Astrocyte of the cerebellum (primary cell): Measurements from ENCODE around the gene RBP3.

ENCODE experiments used
- DNase-seq: peaks from one replicate; pipeline ENCODE4 v3.0.0-alpha.2; 2011; ENCODE audit warnings: low read depth
- H3K4me3 ChIP-seq: 2 replicates; pipeline ENCODE4 v1.5.1; 2011; ENCODE audit warnings: mild to moderate bottlenecking, low read depth, low read length, moderate library complexity
- in situ Hi-C: cut with HindIII; loops from 2 replicates; pipeline ENCODE4 v1.10.0; 2017; ENCODE audit warnings: low sequenced_read_pairs
- TF ChIP-seq, protein P1 (sequence below): IDR thresholded peaks from 2 replicates; pipeline ENCODE4 v1.5.1; 2012; ENCODE audit warnings: low read length, low read depth, moderate library complexity, mild to moderate bottlenecking; ENCODE audit errors: missing control alignments

RBP3 gene

GRCh38 chr10:47364911-47365310, 16.7 kb downstream of the RBP3 start:
- in situ Hi-C loops, result no loop called here
- TF ChIP-seq, protein P1, sequence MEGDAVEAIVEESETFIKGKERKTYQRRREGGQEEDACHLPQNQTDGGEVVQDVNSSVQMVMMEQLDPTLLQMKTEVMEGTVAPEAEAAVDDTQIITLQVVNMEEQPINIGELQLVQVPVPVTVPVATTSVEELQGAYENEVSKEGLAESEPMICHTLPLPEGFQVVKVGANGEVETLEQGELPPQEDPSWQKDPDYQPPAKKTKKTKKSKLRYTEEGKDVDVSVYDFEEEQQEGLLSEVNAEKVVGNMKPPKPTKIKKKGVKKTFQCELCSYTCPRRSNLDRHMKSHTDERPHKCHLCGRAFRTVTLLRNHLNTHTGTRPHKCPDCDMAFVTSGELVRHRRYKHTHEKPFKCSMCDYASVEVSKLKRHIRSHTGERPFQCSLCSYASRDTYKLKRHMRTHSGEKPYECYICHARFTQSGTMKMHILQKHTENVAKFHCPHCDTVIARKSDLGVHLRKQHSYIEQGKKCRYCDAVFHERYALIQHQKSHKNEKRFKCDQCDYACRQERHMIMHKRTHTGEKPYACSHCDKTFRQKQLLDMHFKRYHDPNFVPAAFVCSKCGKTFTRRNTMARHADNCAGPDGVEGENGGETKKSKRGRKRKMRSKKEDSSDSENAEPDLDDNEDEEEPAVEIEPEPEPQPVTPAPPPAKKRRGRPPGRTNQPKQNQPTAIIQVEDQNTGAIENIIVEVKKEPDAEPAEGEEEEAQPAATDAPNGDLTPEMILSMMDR, result no peak
- no peak overlapping the region for H3K4me3 ChIP-seq
- no peak for DNase-seq

DNA sequence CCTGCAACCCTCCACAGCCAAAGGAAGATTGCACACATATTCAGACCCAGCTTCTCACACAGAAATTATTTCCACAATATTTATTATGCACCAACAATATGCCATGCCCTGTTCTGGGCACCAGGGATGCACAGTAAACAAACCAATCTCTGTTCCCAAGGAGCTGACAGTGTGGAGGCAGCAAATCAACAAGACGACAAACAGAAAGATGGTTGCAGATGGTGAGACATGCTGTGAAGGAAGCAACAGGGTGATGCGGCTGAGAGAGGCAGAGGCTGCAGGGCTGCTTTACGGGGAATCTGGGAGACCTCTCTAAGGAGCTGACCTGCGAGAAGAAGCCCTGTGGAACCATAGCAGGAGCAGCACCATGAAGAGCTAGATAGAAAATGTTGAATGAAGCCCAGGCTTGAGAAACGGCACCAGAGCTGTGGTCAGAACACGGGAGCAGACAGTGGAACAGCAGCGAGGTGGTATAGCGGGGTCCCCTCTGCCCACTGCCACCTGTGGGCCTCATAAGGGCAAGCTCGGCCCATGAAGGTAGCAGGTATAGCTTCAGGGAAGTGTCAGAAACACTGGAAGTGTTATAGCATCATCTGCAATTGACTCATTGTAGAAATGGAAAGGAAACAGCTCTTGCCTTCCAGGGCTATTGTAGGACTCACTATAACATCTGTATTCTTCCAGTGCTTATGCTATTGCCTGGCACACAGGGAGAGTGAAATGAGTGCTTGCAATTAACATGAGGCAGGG, 17.4 kb downstream of the RBP3 start:
- H3K4me3 ChIP-seq, result no peak overlapping the region
- TF ChIP-seq, protein P1, result no peak
- in situ Hi-C loops, result no loop called here
- DNase-seq, result no peak

DNA sequence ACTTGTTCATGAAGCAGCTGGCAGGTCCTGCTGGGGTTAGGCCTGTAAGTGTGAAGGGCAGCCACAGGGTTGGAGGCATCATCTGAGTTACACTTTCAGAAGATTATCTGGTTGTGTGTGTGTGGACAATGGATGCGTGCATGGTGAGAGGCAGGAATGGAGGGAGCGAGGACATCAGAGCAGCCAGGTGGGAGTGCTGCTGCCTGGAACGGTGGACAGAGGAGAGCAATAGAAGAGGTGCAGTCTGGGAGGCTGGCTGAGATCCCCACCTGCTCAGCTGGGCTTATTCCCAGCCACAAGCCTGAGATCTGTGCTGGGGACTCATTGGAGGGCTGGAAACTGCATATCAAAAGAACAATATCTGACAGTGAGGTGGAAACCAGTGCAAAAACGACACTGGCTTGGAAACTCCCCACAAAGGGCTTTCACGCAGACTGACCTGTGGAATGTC, 18.0 kb downstream of the RBP3 start:
- TF ChIP-seq, protein P1, result no peak
- in situ Hi-C loops, result no loop called here
- H3K4me3 ChIP-seq, result no peak overlapping the region
- no peak for DNase-seq

DNA sequence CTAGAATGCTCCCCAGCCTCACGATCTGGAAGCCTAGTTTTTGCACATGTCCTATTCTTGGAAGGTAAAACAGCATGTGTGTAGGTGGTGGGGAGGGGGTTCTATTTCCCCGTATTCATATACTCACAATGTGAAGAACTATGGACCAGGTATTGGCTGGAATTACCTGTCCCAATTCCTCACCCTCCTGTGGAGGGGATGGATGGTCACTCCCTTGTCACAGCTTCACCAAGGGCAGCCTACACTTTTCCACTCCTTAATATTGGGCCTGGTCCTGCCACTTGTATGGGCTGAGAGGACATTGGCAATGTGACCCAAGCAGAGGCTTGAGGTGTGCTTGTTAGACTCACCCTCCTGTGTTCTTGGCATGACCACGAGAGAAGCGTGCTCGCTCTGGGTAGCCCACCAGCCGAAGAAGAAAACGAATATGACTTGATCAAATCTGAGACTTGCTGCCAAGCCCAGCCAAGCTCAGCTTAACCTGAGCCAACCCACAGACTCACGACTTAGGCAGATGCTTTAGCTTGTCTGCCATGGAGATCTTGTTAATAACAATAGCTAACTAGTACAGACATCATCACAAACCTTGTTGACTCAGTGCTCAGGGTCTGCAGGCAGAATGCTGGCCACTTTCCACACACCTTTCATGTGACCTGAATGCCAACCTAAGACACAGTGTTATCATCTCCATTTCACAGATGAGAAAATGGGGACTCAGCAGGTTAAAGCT, 18.7 kb downstream of the RBP3 start:
- no peak for DNase-seq
- no peak overlapping the region for H3K4me3 ChIP-seq
- in situ Hi-C loops, result no loop called here
- TF ChIP-seq, protein P1, result no peak

DNA sequence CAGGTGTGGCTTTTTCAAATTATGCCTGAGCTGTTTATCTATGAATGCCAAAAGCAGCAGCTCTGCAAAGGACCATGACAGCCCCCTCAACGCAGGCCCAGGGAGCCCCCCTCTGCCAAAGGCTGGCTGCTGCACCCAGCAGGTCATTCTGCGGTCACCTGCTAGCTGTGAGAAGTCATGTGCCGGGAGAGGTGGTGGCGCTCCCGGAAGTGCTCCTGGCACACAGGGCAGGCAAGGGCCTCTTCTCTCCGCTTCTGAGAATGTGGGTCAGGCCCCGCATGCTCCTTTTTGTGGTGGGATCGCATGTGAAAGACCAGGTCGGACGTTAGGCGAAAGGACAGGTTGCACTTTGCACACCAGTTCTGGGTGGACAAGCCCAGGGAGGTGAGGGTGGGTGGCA, 19.5 kb downstream of the RBP3 start:
- TF ChIP-seq, protein P1, result no peak
- no peak overlapping the region for H3K4me3 ChIP-seq
- DNase-seq, result no peak
- in situ Hi-C loops, result no loop called here

DNA sequence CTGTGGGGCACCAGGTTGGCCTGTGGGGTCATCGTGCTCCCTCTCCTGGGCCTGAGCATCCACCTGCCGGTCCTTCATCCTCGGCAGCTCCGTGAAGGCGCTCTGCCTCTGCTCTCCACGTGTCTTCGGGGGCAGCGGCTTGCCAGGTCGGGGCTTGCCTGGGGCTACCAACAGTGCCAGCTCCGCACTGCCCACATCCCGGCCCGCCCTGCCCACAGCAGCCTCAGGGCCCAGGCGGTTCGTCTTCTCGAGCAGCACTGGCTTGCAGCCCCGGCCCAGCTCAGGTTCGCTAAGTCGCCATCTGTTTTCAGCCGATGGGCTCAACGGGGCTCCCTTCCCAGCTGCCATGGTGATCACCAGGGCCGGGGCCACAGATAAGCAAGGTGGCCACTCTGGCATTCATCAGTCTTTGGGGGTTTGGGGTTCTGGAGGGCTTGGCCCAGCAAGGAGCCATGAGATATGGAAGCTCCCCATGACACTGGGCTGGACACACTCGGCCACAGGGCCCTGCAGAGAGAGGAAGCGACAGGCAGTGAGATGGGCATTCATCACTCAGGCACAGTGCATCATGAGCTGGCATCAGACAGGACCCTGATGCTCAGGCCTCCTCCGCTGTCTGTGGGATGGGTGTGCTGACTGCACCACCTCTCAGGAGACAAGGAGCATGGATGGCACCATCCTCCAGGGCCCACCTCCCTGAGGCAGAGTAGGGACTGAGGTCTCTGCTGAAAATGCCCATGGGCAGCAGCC, 20.4 kb downstream of the RBP3 start:
- TF ChIP-seq, protein P1, result no peak
- in situ Hi-C loops, result no loop called here
- H3K4me3 ChIP-seq, result no peak overlapping the region
- DNase-seq, result no peak
